Renal cortical epithelial cell (primary cell): Measurements from ENCODE around the gene CDPF1. TPM values are rescaled to one million over a fixed set of nuclear protein-coding genes. Genes with fewer than 3 reads are reported as not detected.

ENCODE experiments used
- DNase-seq: peaks from one replicate; pipeline ENCODE4 v3.0.0-alpha.2; 2011; ENCODE audit warnings: low read depth
- total RNA-seq: library from RNA; depleted of rRNA; stranded (reverse); fragments of >200 nt; gene quantifications from 2 replicates; pipeline ENCODE4 v1.2.3, GENCODE V29; 2014

The CDPF1 gene
- total RNA-seq, 1 donor from 2014 or later: 9.0 TPM

- DNase-seq: no peak
Measured at GRCh38 chr22:46256358-46256958, 6.4 kb upstream of the CDPF1 start.

GRCh38 chr22:46251816-46252380, 1.8 kb upstream of the CDPF1 start:
- DNase-seq: no peak

DNA sequence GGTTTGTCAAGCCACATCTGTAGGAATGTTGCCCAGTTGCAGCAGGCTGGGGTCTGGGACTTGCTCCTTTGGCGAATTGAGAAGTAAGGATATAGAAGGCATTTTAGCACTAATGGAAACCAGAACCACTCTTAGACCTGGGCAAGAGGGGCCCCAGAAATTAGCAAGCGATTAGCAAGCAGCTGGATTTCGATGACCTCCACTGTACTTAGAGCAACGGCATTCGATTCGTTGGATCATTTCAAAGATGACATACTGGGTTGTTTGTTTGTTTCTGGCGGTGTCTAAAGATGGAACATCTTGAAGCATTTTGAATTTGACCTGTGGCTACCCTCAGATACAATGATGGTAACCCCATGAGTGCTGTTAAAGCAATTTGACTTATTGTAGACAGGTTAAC, 1.2 kb upstream of the CDPF1 start:
- no peak for DNase-seq

GRCh38 chr22:46250783-46251125, 661 bp upstream of the CDPF1 start:
- no peak for DNase-seq

GRCh38 chr22:46247443-46247975, 2.6 kb downstream of the CDPF1 start:
- DNase-seq: no peak

GRCh38 chr22:46246178-46246577, 3.9 kb downstream of the CDPF1 start:
- no peak for DNase-seq

DNA sequence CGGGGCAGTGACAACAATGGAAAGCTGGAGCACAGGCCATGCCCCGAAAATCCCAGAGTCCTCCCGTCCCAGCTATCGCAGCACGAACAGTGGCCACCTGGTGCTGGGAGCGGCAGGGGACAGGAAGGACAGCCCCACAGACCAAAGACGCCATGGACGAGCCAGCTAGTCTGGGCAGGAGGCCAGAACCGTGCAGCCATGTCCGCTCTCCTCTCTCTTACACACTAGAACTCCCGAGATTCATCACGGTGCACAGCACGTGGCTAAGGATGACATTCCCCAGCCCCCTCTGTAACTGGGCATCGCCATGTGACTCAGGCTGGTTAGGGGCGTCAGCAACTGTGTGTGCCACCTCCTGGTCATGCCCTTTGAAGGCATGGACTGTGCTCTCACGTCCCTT, 4.6 kb downstream of the CDPF1 start:
- no peak for DNase-seq

DNA sequence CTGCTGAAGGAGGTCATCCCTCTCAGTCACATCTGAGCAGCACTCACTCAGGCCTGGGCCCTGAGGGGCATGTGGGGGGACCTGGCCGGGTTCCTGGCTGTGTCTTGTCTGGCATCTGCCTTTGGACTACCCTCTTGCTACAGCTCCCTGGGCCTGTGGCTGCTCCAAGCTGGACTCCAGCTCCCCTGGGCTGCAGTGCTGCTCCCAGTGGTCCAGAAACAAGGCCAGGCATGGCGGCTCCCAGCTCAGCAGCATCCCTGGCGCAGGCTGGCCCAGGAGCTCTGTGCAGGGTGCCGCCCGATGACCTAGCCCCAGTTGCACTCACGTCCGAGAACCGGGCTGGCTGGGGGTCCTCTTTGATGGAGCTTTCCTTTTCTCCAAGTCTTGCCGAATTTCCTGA, 5.3 kb downstream of the CDPF1 start:
- no peak for DNase-seq

DNA sequence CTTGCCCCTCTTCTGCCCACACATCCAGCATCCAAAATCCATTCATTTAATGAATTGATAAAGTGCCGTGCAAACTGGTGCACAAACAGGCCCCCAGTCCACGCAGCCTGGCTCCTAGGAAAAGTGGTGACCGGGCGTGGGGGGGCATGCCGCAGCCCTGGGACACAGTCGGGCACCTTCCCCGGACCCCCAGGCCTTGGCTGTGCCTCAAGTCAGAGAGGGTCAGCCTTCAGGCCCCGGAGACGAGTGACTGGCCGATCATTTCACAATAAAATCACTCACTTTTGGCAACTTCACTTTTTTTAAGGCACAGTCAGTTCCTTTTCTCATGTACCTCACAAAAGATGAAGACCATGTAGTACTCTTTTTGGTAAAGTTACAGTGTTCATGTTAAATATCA, 8.0 kb downstream of the CDPF1 start:
- no peak for DNase-seq

DNA sequence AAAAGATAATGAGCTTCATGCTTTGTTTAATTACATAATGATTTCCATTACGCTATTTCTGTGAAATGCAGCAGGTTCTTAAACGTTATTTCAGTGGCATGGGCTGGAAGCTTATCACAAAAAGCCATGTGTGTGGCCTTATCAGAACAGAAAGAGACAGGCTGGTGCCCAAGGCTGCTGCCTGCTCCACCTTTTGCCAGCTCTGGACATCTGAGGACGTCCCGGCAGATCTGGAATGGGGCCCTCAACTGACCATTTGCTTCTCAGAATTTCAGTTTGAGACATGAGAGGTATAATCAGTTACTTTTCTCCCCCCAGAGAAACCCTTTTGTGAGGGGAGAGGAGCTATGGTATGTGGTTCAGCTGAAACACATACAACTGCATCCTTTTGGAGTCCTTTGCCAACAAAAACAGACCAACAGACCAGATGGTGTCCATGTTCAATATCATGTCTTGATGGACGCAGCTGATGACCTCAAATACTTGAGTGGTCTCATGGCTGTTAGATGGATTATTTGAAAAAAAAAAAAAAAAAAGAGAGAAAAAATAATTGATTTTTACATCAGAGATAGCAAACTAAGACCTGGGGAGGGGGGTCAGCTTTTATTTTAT, 8.6 kb downstream of the CDPF1 start:
- DNase-seq: no peak

- no peak for DNase-seq
Measured at GRCh38 chr22:46240907-46241306, 9.2 kb downstream of the CDPF1 start.

GRCh38 chr22:46240506-46240905, 9.6 kb downstream of the CDPF1 start:
- no peak for DNase-seq

DNA sequence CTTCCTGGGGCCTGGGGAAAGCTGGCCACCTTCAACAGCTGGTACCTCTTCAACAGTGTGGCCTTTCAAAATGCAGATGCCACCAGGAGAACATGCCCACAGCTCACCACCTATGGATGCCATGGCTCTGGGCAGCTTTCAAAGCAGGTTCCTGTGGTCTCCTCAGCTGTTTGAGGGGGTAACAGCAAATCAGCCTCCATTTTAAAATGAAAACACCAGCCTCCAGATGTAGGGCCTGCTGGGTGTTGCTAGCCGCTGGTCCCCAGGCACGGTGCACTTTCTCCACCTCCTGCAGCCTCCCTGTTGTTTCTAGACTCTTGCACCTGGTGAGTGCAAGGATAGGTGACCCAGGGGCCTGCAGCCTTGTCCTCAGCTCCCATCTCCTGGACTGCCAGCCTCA, 10.0 kb downstream of the CDPF1 start:
- DNase-seq: no peak

GRCh38 chr22:46239261-46240048, 10.6 kb downstream of the CDPF1 start:
- no peak for DNase-seq

DNA sequence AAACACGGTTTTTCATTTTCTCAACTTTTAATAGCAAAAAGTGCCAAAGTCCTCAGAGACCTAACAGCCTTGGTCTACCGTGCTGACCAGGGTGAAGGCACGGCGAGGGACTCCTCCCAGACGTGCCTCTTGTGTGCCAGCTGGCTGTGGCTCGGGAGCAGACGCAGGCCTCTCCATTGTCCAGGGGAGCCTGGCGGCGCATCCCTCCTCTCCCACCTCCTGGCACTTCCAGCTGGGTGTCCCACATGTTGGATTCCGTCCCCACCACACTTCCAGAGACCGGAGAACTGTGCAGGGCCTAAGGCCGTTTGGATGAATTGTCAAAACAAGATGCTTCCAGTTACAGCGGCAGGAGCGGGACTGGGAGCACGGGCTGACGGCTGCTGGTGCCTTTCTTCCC, 11.6 kb downstream of the CDPF1 start:
- DNase-seq: no peak

- DNase-seq: no peak
Measured at GRCh38 chr22:46237453-46238124, 12.5 kb downstream of the CDPF1 start.

GRCh38 chr22:46234969-46235368, 15.1 kb downstream of the CDPF1 start:
- no peak for DNase-seq

DNA sequence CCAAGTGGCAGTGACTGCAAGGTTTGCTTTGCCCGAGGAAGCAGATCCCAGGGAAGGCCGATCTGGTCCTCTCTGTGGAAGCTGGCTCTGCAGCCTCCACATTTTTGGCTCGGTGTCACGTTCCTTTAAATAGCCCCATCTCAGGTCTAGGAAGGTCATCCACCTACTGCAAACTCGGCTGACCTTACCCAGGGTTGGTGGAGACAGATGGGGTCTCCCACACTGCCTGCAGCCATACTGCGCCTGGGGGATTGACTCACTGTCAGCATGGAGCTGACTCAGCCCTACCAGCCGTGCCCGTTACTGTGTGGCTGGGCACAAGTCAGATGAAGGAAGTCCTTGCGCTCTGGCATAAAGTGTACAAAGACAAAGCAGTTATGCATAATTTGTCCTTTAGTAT, 16.9 kb downstream of the CDPF1 start:
- DNase-seq: peak; percentile 79

DNA sequence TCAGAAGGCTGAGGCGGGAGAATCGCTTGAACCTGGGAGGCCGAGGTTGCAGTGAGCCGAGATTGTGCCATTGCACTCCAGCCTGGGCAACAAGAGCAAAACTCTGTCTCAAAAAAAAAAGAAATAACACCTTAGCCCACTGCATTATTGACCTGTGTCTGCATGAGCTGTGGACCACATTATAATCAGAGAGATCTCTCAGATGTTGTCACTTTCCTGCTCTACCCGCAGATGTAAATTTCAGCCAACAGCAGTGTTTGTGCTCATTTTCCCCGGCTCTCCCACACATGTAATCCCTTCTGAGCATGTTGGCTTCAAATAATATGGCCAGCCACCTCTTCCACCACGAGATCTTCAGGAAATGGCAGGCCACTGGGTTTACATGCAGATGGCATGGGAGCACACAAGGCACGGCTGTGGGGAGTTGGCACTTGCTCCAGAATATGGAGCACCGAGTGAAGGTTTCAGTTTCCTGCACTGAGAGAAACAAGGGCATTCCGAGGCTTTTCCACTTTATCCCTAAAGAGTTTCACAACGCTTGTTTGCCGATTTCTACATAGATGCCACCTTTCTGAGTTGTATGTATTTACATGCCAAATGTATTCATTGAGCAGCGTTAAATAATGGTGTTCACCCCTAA, 19.7 kb downstream of the CDPF1 start:
- no peak for DNase-seq

DNA sequence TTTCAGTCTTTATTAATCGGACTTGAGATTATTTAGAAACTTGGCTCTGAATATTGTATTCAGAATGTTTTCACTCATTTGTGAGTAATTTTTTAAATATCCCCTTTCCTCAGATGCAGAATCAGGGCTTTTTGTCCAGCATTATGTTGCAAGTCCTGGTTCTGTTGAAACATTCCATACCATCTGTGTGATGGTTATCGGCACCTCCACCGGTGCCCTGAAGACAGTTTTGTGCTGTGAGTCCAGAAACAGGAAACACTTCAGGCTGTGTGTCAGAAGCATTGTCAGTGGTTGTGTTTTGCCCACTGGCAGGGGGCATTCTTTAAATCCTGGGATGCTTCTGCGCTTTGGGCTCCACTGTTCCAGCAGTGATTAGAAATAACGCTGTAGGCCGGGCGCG, 20.4 kb downstream of the CDPF1 start:
- DNase-seq: no peak

DNA sequence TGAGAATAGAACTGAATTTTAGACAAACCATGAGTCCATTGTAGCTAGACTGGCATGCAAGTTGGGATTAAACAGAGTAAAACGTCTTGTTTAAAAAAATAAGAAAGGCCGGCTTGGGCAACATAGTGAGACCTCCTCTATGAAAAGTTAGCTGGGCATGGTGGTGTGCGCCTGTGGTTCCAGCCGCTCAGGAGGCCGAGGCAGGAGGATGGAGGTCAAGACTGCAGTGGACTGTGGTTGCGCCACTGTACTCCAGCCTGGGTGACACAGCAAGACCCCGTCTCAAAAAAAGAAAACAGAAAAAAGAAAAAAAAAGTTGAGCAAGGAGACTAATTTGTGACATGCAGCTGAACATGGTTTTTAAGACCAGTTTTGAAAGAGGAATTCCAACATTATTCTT, 23.5 kb downstream of the CDPF1 start:
- no peak for DNase-seq

- no peak for DNase-seq
Measured at GRCh38 chr22:46225631-46226030, 24.5 kb downstream of the CDPF1 start.
